GM12892 (cell line): Measurements from ENCODE around the gene PDE6H.

Source experiments
- POLR2A ChIP-seq: IDR thresholded peaks from 2 replicates; pipeline ENCODE4 v1.6.1; 2011; ENCODE audit warnings: low read depth, low read length, control low read depth
- POLR2AphosphoS5 ChIP-seq: IDR thresholded peaks from 2 replicates; pipeline ENCODE4 v1.6.1; 2011; ENCODE audit warnings: low read depth, low read length, control low read depth
- TAF1 ChIP-seq: IDR thresholded peaks from 2 replicates; pipeline ENCODE4 v1.6.1; 2011; ENCODE audit warnings: low read depth, mild to moderate bottlenecking, control low read depth, low read length, borderline replicate concordance

- no peak for TF ChIP-seq POLR2AphosphoS5
- TF ChIP-seq TAF1 = no peak
- TF ChIP-seq POLR2A = no peak
These were observed 10.7 kb upstream of the PDE6H start for GRCh38 chr12:14962153-14962539.
